GM18499 (cell line): Measurements from ENCODE around the gene CDCA3.
A peak's percentile ranks its signal among the peaks of the same experiment; 100 is the strongest.

Experiments used
- ATAC-seq: cut with Tn5 transposase; IDR thresholded peaks from one replicate; pipeline ENCODE4 v1.9.1; 2021; ENCODE audit warnings: moderate number of reproducible peaks; ENCODE audit not compliant: insufficient read depth, unreplicated experiment

CDCA3 gene

GRCh38 chr12:6858799-6859198 is 7.7 kb upstream of the CDCA3 start:
- no peak for ATAC-seq

- ATAC-seq, result no peak
These were observed 4.2 kb upstream of the CDCA3 start for GRCh38 chr12:6855322-6855721.

- no peak for ATAC-seq
These were observed 3.0 kb upstream of the CDCA3 start for GRCh38 chr12:6854036-6854435.

GRCh38 chr12:6853626-6854025 is 2.5 kb upstream of the CDCA3 start:
- no peak for ATAC-seq

- no peak for ATAC-seq
These were observed 1.7 kb upstream of the CDCA3 start for GRCh38 chr12:6852651-6853354.

DNA sequence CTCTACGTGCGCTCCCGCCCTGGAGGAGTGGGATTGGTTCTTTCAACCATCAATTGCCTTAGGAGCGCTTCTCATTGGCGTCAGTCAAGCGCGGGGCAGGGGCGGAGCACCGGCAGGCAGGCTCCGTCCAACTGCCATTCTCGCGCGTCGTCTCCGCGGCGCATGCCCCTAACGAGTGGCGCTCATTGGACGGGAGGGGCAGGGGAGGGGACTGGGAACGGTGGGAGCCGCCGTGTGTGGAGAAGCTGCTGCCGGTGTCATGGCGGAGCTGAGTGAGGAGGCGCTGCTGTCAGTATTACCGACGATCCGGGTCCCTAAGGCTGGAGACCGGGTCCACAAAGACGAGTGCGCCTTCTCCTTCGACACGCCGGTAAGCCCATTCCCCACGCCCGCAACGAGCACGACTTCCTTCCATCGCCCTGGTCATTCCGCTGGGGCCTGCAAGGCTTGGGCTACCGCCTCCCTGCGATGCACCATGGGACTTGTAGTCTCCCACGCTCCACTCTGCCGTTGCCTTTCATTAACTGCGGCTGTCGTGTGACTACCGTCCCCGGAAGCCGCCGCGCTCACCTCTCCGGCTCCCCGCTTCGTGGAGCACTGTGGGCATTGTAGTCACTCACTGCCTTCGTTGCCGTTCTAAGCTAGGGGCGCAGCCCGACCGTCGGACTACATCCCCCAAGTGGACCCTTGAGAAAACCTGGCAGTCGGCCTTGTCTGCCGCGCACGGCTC is 1.0 kb upstream of the CDCA3 start, which contains the start of gene USP5:
Gene USP5, plus strand, starts transcription at position 230 of the 730 bp plus-strand sequence. Its CDS starts 30 bp downstream, at position 260.
- peak; percentile 62 for ATAC-seq

GRCh38 chr12:6850796-6851152 is 312 bp downstream of the CDCA3 start:
- no peak for ATAC-seq

- ATAC-seq, result no peak
These were observed 1.0 kb downstream of the CDCA3 start for GRCh38 chr12:6849976-6850560.

DNA sequence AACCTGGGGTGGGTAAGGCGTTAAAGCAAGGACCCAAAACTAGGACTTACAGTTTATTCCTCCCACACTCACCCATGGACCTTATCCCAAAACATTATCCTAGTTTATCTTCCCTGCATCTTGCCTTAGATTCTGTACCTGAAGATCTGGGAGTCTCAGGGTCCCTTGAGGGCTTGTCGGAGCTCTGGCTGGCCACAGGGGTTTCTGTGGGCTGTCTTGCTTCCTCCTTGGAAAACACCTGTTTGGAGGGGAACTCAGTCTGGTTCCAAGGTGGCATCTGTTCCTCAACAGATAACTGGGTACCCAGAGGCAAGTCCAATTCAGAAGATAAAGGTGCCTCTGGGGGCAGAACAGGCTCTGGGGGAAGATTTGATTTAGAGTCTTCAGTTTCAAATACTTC is 1.7 kb downstream of the CDCA3 start:
- no peak for ATAC-seq

DNA sequence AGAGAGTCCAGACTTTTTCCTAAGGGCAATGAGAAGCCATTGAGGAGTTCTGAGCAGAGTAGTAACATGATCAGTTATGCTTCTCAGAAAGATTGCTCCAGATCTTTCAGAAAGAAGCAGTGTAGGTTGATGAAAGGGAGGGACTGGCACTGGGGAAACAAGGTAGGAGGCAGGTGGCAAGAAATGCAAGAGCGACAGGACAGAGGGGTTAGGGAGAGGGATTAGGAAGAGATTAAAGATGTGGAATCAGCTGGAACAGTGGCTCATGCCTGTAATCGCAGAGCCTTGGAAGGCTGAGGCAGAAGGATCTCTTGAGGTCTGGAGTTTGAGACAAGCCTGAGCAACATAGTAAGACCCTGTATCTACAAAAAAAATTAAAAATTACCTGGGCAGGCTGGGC is 3.4 kb downstream of the CDCA3 start:
- ATAC-seq, result no peak

DNA sequence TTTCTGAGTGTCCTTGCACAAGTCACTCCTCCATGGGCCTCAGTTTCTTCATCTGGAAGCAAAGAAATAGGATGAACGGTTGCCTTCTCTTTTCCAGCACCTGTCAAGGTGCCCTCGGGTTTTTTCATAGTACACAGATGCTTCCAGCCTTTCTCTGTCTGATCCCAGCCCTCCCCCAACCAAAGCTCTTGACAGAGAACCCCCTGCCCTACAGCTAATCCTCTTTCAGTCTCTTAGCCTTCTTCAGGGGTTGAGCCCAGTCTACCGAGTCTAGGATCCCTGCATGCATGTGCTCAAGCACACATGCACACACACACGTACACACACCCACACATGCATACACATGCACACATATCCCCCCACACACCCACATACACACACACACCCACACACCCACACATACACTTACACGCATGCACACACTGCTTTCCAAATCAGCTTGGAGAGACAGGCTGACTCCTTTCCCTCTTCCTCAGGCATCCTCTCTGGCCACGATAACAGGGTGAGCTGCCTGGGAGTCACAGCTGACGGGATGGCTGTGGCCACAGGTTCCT is 4.7 kb downstream of the CDCA3 start:
- no peak for ATAC-seq

GRCh38 chr12:6845395-6845794 is 5.7 kb downstream of the CDCA3 start:
- no peak for ATAC-seq

DNA sequence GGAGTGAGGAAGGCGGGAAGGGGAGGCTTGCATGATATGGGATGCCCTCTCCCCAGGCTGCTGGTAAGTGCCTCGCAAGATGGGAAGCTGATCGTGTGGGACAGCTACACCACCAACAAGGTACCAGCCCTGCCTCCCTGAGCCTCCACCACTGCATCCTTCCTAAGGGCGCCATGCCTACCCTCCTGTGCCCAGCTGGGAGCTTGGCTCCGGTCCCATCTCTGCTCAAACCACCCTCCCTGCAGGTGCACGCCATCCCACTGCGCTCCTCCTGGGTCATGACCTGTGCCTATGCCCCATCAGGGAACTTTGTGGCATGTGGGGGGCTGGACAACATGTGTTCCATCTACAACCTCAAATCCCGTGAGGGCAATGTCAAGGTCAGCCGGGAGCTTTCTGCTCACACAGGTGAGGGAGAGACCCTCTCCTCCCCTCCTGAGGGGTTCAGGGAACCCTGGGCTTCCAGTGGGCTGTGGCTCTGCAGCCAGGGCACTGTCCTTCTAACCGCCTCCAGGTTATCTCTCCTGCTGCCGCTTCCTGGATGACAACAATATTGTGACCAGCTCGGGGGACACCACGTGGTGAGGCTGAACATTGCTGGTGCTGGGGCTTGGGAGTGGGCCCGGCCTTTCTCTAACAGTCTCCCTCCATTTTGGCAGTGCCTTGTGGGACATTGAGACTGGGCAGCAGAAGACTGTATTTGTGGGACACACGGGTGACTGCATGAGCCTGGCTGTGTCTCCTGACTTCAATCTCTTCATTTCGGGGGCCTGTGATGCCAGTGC is 7.8 kb downstream of the CDCA3 start:
- ATAC-seq, result no peak

GRCh38 chr12:6842075-6842474 is 9.0 kb downstream of the CDCA3 start:
- ATAC-seq, result no peak

DNA sequence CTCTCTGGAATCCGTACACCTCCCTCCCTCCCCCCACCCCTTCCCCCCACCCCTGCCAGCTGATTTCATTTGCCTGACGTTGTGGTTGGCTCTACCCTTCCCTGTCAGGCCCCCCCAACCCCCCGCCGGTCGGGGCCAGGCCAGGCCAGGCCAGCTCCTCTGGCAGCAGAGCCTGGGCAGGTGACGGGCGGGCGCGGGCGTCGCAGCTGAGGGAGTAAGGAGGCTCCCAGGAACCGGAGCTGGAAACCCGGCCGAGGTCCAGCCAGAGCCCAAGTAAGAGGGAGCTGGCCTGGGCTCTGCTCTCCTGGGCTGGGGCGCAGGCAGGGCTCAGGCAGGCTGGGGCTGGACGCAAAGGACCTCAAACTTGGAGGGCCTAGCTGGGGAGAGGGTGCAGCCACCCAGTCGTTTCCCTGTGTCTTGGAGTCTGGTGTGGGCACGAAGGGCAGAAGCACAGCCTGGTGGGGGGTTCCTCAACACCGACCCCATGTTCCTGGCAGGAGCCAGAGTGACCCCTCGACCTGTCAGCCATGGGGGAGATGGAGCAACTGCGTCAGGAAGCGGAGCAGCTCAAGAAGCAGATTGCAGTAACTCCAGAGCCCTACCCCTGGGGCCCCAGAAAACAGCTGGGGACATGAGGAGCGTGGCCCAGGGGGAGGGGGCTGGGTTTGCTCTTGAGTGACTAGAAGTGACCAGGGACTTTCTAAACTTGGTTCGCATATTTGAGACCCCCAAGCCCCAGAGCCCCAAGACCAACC is 10.1 kb downstream of the CDCA3 start, which contains the start of gene GNB3:
Gene GNB3, plus strand, starts transcription at position 165 of the 755 bp plus-strand sequence. Its CDS starts 363 bp downstream, at position 528.
- ATAC-seq, result no peak

DNA sequence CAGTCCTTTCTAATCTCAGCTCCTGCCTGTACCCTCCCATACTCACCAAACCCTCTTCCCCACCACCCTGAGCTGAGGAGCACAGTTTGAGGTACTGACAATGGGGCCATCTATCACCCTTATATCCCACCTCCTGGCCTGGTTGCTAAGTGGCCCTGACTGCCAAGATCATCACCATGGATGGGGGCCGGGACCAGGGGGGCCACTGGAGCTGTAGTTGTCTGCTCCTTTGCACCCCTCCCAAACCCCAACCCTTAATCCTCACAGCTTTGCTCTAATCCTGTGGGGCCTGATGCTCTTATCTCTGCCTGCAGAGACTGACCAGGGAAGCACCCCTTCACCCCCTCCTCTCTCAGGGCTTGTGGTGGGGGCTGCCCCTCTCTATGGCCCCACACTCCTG is 10.8 kb downstream of the CDCA3 start:
- no peak for ATAC-seq

DNA sequence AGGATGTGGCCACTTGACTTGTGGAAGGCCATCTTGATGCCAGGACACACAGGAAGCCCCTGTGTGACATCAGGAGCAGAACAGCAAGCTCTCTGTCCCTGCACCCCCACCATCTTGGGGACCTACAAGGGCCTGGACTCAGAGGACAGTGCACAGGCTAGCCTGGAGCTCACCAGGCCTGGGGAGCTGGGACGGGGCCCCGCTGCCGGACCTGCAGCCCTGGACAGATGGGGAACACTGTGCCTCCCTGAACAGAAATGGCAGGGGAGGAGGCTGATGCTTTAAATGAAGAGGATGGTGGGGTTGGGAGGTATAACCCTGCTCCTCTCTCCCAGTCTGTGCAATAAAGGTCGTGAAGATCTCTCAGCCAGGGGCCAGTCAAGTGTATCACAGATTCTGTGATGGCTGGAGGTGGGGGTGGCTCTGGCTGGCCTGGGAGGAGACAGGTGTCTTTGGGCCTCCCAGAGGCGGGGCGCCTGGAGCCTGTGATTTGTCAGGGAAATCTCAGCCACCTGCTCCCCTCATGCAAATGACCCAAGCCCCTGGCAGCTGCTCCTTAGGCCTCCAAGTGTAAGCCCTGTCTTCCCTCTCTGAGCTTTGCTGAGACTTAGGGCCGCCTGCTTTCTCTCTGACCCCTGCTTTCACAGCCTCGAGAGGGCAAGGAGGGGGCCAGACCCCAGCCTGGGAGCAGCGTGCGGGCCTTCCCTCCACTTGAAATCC is 11.4 kb downstream of the CDCA3 start:
- ATAC-seq, result no peak

DNA sequence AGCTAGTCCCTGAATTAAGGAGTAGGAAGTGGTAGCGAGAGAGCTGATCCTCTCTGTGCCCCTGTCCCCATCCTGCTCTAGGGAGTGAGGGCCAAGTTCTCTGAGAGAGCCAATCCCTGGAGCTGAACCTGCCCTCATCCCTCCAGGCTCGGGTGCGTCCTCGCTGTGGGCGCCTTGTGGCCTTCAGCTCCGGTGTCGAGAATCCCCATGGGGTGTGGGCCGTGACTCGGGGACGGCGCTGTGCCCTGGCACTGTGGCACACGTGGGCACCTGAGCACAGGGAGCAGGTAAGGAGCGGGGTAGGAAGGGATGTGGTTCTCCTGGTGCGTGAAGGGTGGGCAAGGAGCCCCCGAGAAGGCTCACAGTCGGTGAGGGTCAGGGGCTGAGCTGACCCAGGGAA is 12.2 kb downstream of the CDCA3 start:
- no peak for ATAC-seq
